HG03342 (cell line): ENCODE results near the gene EPS8.

Experiments used
- ATAC-seq: cut with Tn5 transposase; IDR thresholded peaks from one replicate; pipeline ENCODE4 v1.9.1; 2021; ENCODE audit warnings: mild to moderate bottlenecking, moderate library complexity; ENCODE audit not compliant: unreplicated experiment

The EPS8 gene

GRCh38 chr12:15789220-15790171, at the start of gene EPS8:
TSS of gene EPS8 (minus strand) at chr12:15789388. CDS start at chr12:15682951, 106,437 bp downstream.
- peak; percentile 86 for ATAC-seq

- ATAC-seq = no peak
Observed at GRCh38 chr12:15837141-15837790, 48.1 kb upstream of the EPS8 start.

- ATAC-seq = no peak
Observed at GRCh38 chr12:15834575-15834974, 45.4 kb upstream of the EPS8 start.

GRCh38 chr12:15831315-15831978, 42.3 kb upstream of the EPS8 start:
- no peak for ATAC-seq

- ATAC-seq = no peak
Observed at GRCh38 chr12:15830538-15830937, 41.4 kb upstream of the EPS8 start.

- no peak for ATAC-seq
Observed at GRCh38 chr12:15829949-15830348, 40.8 kb upstream of the EPS8 start.

- no peak for ATAC-seq
Observed at GRCh38 chr12:15829255-15829654, 40.1 kb upstream of the EPS8 start.

GRCh38 chr12:15827136-15827535, 37.9 kb upstream of the EPS8 start:
- no peak for ATAC-seq

- ATAC-seq = no peak
Observed at GRCh38 chr12:15824516-15824915, 35.3 kb upstream of the EPS8 start.

- ATAC-seq = no peak
Observed at GRCh38 chr12:15823360-15824128, 34.4 kb upstream of the EPS8 start.

GRCh38 chr12:15819644-15820437, 30.7 kb upstream of the EPS8 start:
- no peak for ATAC-seq

GRCh38 chr12:15818418-15818817, 29.2 kb upstream of the EPS8 start:
- no peak for ATAC-seq

GRCh38 chr12:15815730-15816129, 26.5 kb upstream of the EPS8 start:
- no peak for ATAC-seq

- no peak for ATAC-seq
Observed at GRCh38 chr12:15811214-15812127, 22.3 kb upstream of the EPS8 start.

- ATAC-seq = no peak
Observed at GRCh38 chr12:15808652-15809051, 19.5 kb upstream of the EPS8 start.

GRCh38 chr12:15808250-15808649, 19.1 kb upstream of the EPS8 start:
- ATAC-seq = no peak

GRCh38 chr12:15806826-15807225, 17.6 kb upstream of the EPS8 start:
- ATAC-seq = no peak

- no peak for ATAC-seq
Observed at GRCh38 chr12:15801770-15802744, 12.9 kb upstream of the EPS8 start.
